ENCODE measurements around the gene S100B.
"Not testable (repeated sequence)": the region's sequence is repeated elsewhere in the genome, so short reads cannot be mapped to it uniquely, and the experiment has no call there.

S100B gene

GRCh38 chr21:46600305-46600704, 4.6 kb downstream of the S100B start:
- DNase-seq: no peak

DNA sequence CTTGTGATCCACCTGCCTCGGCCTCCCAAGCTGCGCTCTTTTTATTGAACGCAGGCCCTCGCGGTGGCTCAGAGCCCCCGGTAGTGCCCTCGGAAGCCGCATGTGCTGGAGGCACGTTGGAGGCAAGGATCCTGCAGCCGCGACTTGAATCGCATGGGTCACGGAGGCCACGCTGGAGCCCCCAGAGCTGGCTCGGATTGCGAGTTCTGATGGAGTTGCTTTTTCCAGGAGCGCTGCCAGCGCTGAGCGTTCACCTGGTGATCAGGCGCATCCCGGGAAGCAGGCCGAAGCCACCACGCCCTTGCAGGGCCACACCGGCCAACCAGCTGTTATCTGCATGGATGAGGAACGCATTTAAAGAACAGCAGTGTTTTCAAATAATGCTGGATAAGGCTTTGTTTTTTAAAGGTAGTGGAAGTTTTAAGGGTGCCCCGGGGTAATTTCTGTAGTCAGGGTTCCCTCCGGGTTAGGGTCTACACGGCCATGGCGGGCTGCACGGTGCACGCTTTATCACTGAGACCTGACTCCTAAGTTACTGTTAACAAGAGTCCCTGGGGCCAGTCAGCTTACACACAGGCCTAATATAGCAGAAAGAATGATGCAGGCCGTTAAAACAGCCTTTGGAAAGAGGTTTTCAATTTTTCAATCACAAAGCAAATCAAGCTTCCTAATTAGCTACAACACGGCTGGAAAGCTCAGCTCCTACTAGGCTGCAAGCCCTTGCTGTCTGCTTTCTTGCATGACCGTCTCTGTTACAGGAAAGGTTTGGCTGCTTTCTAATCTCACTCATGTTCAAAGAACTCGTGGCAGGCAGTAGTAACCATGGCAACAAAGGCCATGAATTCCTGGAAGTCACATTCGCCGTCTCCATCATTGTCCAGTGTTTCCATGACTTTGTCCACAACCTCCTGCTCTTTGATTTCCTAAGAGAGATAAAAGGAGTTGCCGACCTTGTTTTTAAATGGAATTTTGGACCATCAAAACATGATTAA, 6.0 kb downstream of the S100B start:
- no peak for DNase-seq

- no peak for DNase-seq
These were observed 7.0 kb downstream of the S100B start for GRCh38 chr21:46597896-46598343.

- no peak for DNase-seq
These were observed 7.9 kb downstream of the S100B start for GRCh38 chr21:46597031-46597430.

DNA sequence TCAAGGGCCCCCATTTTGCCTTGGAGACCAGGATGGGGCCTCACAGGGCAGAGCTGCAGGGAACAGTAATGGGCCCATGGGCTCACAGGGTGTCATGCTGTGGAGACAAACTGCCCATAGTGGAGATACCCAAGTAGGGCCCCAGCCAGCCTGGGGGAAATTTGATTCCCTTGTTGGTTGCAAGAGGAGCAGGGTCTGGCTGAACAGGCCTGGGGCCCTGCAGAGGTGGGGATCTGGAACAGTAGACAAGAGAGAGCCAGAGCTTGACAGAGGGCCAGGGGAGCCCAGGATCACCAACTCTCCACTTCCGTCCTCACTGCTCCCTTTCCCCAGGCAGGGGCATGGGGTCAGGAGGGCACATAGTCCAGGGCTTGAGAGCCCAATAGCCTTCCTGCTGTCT, 8.7 kb downstream of the S100B start:
- DNase-seq: no peak

- no peak for DNase-seq
These were observed 10.6 kb downstream of the S100B start for GRCh38 chr21:46594276-46594675.

- DNase-seq: no peak
These were observed 19.5 kb downstream of the S100B start for GRCh38 chr21:46585191-46585953.

- no peak for DNase-seq
These were observed 23.0 kb downstream of the S100B start for GRCh38 chr21:46581780-46582307.

DNA sequence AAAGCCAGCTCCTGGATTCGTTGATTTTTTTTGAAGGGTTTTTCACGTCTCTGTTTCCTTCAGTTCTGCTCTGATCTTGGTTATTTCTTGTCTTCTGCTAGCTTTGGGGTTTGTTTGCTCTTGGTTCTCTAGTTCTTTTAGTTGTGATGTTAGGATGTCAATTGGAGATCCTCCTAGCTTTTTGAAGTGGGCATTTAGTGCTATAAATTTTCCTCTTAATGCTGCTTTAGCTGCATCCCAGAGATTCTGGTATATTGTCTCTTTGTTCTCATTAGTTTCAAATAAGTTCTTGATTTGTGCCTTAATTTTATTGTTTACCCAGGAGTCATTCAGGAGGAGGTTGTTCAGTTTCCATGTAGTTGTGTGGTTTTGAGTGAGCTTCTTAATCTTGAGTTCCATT, 25.5 kb downstream of the S100B start:
- DNase-seq: not testable (repeated sequence)

GRCh38 chr21:46577786-46578185, 27.1 kb downstream of the S100B start:
- not testable (repeated sequence) for DNase-seq

GRCh38 chr21:46572850-46573249, 32.0 kb downstream of the S100B start:
- DNase-seq: no peak

GRCh38 chr21:46570631-46571030, 34.3 kb downstream of the S100B start:
- DNase-seq: no peak

- no peak for DNase-seq
These were observed 34.8 kb downstream of the S100B start for GRCh38 chr21:46570119-46570518.

DNA sequence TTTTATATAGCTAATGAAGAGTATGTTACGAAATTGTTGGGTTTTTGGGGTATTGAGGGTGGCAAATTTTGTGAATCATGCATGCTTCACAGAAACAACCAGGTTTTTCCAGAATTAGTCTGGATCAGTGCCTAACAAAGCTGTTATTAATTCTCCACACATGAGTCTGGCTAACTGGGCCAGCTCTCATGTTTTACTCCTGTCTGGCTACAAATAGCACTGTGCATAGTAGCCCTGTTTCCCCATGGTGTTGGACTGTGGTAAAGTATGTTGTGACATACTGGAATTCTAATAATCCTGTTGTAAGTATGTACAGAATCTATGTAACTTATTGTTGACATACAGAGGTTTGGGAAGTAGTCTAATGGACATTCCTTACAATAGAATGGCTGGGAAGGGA, 35.8 kb downstream of the S100B start:
- DNase-seq: no peak

GRCh38 chr21:46568562-46568961, 36.3 kb downstream of the S100B start:
- no peak for DNase-seq

DNA sequence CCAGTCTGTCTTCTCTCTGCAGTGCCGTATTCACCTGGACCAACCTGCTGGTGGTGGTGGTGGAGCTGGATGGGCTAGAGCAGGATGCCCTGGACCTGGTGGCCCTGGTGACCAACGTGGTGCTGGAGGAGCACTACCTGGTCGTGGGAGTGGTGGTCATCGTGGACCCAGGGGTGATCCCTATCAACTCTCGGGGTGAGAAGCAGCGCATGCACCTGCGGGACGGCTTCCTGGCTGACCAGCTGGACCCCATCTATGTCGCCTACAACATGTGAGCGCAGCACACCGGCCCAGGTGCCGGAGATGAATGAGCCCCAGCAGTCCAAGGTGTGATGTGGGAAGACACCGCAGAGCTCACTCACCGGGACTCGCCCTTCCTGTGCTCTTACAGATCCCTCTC, 37.5 kb downstream of the S100B start:
- DNase-seq: no peak

DNA sequence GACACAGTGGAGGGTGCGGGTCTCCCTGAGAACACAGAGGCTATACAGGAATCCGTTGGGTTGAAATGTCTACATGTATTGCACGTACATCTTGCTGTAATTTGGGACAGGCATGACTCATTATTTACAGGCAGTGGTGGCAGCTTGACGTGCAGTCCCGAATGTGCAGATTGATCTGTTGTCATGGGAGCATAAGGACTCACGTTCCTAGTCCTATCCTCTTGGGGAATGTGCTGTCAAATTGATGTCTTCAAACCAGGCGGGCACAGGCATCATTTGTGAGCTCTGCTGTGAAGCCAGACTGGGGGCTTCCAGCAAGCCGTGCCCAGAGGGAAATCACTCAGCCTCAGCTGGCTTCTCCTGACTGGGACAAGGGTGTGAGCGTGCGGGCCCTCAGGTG, 40.5 kb downstream of the S100B start:
- no peak for DNase-seq

DNA sequence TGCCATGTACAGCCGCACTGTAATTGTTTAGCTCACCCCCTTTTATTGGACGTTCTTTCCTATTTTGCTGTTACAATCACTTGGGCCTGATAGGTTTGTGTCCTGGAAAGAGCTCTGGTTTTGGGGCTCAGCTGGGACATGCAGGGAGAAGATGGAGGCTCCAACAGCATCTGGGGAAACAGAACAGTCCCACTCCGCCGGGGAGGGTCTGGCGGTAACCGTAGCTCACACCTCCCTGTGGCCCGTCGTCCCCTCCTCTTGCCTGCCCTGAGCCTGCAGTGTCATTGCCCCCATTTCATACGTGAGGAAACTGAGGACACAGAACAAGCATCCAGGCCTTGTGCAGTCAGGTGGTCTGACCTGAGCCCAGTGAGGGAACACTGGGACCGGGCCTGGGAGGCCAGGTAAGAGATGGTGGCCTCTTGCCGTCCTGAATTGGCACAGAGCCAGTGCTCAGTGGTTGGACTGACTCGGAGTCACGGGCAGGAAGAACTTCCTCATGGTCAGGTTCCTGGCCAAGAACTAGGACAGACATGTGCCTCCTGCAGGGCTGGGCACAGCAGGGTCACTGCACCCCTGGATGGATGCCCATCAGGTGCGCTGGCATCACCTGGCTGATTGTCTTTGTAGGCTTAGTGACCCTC, 41.8 kb downstream of the S100B start:
- no peak for DNase-seq

DNA sequence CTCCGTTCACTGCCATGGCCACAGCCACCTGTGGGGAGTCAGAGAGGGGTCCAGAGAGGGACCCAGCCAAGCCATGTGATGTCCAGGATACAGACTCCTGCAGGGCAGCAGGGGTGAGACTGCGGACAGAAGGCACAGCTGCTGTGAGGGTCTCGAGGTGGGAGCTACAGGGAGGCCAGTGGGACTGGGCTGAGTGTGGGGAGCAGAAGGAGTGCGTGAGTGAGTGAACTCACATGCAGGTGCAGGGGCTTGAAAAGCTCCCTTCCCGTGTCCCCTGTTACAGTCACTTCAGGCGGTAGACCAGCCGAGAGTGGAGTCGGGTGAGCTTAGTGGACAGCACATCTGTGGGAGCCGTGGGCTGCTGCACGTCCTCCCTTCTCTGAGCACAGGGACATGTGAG, 42.4 kb downstream of the S100B start:
- DNase-seq: no peak

DNA sequence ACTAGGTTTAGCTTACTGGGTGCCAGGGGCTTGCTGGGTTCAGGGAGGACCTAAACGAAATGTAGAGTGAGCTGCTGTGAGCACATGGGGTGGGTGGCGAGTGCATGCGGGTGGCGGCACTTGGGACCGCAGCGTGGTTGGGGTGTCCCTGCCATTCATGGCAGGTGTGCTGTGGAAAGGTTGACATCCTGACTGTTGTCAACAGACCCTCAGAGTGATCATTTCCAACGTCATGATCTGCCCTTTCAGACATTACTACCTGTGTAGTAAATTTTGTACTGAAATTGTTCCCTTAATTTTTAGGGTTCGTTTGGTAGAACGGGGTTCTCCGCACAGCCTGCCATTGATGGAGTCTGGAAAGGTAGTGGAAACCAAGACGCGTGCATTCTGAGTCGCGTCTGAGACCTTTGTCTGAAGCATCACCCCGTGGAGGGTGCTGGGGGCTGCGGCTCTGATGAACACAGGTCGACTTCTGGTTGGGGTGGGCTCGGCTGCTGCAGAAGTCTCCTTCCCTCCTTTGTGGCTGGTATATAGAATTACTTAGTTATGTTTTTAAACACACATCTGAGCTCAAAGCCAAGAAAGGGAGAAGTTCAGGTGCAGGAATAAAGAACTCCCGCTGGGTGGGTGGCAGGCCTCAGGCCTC, 43.3 kb downstream of the S100B start:
- DNase-seq: no peak

DNA sequence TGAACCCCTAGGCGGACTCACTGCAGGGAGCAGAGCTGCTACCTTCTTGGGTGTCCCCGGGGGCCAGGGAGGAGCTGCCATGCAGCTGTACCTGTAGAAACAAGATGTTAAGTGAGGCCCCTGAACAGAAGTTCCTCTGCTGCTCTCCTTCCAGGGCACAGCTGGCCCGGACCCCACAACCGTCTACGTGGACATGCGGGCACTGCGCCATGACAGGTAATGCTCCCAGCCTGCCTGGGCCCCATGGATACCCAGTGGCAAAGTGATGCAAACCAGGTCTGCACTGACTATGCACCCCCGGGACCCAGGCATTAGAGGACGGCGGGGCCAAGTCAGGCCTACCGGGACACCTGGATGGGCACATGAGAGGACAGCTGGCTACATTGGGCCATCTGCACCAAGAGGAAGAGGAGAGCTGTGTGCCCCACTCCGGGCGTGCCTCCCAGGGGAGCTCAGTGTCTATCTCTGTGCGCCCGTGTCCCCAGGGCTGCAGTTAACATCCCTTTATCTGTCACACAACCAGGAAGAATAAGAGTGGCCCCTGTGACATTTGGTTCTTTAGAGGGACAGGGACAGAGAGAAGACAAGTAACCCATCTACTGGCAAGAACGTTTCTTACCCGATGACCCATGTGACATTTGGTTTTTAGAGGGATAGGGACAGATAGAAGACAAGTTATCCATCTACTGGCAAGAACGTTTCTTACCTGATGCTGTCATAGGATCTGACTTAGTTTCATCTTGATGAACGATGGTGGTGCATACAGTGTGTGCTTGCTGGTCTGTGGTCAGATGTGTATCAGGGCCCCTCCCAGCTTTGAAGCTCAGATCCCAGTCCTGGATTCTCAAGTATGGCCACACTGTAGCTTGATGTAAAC, 44.1 kb downstream of the S100B start:
- DNase-seq: no peak
